ENCODE measurements around the gene MAPK4.

MAPK4 gene

GRCh38 chr18:50665015-50665414, 105.1 kb downstream of the MAPK4 start:
- no peaks in the 10 kb centered on the region for H3K4me1 ChIP-seq (ENCODE audit: insufficient read depth, low read length)
- H3K9ac ChIP-seq (ENCODE audit: low read depth, low read length) = no peak overlapping the region
- 94% methylated on average over 6 of the region's 6 CpGs for WGBS
- H3K27ac ChIP-seq (ENCODE audit: low read depth, low read length) = no peak overlapping the region
- H3K36me3 ChIP-seq (ENCODE audit: insufficient read depth, low read length) = no peaks in the 10 kb centered on the region
- H3K4me3 ChIP-seq (ENCODE audit: low read length) = no peak overlapping the region
- no peaks in the 10 kb centered on the region for H3K27me3 ChIP-seq (ENCODE audit: insufficient read depth, low read length)
- H3K9me3 ChIP-seq (ENCODE audit: insufficient read depth, low read depth, low read length) = peaks cover 5% of the 10 kb centered on the region; the same call in 1 of the 2 replicates

GRCh38 chr18:50665519-50665918, 105.6 kb downstream of the MAPK4 start:
- no peak overlapping the region for H3K9ac ChIP-seq (ENCODE audit: low read depth, low read length)
- no peaks in the 10 kb centered on the region for H3K36me3 ChIP-seq (ENCODE audit: insufficient read depth, low read length)
- no peaks in the 10 kb centered on the region for H3K27me3 ChIP-seq (ENCODE audit: insufficient read depth, low read length)
- H3K4me1 ChIP-seq (ENCODE audit: insufficient read depth, low read length) = no peaks in the 10 kb centered on the region
- no peak overlapping the region for H3K4me3 ChIP-seq (ENCODE audit: low read length)
- H3K9me3 ChIP-seq (ENCODE audit: insufficient read depth, low read depth, low read length) = peaks cover 5% of the 10 kb centered on the region; the same call in 1 of the 2 replicates
- H3K27ac ChIP-seq (ENCODE audit: low read depth, low read length) = no peak overlapping the region

GRCh38 chr18:50666536-50666935, 106.6 kb downstream of the MAPK4 start:
- H3K9me3 ChIP-seq (ENCODE audit: insufficient read depth, low read depth, low read length) = peaks cover 5% of the 10 kb centered on the region; the same call in 1 of the 2 replicates
- H3K4me3 ChIP-seq (ENCODE audit: low read length) = no peak overlapping the region
- no peaks in the 10 kb centered on the region for H3K4me1 ChIP-seq (ENCODE audit: insufficient read depth, low read length)
- H3K27me3 ChIP-seq (ENCODE audit: insufficient read depth, low read length) = no peaks in the 10 kb centered on the region
- H3K9ac ChIP-seq (ENCODE audit: low read depth, low read length) = no peak overlapping the region
- no peak overlapping the region for H3K27ac ChIP-seq (ENCODE audit: low read depth, low read length)
- H3K36me3 ChIP-seq (ENCODE audit: insufficient read depth, low read length) = no peaks in the 10 kb centered on the region
- 96% methylated on average over 4 of the region's 4 CpGs for WGBS

- Histone ChIP-seq H3K9ac (ENCODE audit: low read depth, low read length) (no peak overlapping the region), H3K36me3 (ENCODE audit: insufficient read depth, low read length) (no peaks in the 10 kb centered on the region), H3K9me3 (ENCODE audit: insufficient read depth, low read depth, low read length) (no peaks in the 10 kb centered on the region), H3K4me1 (ENCODE audit: insufficient read depth, low read length) (no peaks in the 10 kb centered on the region), H3K4me3 (ENCODE audit: low read length) (no peak overlapping the region), H3K27ac (ENCODE audit: low read depth, low read length) (no peak overlapping the region), H3K27me3 (ENCODE audit: insufficient read depth, low read length) (no peaks in the 10 kb centered on the region)
- WGBS = 89% methylated on average over 3 of the region's 3 CpGs
These were observed 111.5 kb downstream of the MAPK4 start for GRCh38 chr18:50671376-50671775.

DNA sequence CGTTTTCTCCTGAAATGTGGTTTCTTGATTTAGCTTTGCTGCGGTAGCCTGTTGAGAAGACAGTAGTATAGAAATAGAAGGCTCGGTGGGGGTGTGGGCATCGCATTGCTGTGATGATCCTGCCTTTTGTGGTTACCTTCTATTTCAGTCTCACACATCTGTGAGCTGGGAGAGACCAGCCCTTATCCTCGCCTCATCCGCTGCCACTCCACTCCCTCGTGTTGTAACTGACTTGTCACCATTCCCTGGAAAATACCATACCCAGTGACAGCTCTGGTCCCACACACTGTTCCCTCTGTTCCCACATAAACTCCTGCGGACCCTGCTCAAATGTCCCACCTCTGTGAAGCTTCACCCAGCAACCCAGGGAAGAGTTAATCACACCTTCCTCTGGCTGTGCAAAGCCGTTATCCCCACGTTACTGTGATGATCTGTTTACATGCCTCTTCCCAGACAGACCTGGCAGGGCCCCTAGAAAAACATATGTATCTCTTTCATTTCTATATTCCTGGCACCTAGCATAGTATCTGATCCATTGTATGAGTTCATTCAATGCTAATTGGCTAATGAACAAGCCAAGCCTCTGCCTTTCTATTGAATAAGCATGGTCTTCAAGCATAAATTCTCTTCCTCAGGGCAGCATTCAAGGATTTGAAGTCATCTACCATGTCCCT, 114.6 kb downstream of the MAPK4 start:
- Histone ChIP-seq H3K27ac (ENCODE audit: low read depth, low read length) (no peak overlapping the region), H3K9ac (ENCODE audit: low read depth, low read length) (no peak overlapping the region), H3K9me3 (ENCODE audit: insufficient read depth, low read depth, low read length) (0 out of 2 replicates have a peak, but pooled peaks cover 2% of the 10 kb centered on the region), H3K4me1 (ENCODE audit: insufficient read depth, low read length) (no peaks in the 10 kb centered on the region), H3K36me3 (ENCODE audit: insufficient read depth, low read length) (no peaks in the 10 kb centered on the region), H3K4me3 (ENCODE audit: low read length) (no peak overlapping the region), H3K27me3 (ENCODE audit: insufficient read depth, low read length) (no peaks in the 10 kb centered on the region)
- WGBS = 88% methylated on average over 10 of the region's 10 CpGs

DNA sequence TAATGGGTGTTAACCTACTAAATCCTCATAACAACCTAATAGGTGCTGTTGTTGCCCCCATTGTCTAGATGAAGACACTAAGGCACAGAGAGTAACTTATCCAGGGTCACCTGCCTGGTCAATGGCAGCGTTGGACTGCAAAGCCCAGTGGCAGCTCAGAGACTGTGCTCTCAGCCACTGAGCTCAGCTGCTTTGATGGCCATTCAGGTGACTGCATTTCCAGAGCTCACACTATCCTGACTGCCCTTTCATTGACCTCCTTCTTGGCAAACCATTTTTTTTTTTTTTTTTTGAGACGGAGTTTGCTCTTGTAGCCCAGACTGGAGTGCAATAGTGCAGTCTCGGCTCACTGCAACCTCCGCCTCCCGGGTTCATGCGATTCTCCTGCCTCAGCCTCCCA, 115.2 kb downstream of the MAPK4 start:
- no peak overlapping the region for H3K4me3 ChIP-seq (ENCODE audit: low read length)
- no peaks in the 10 kb centered on the region for H3K27me3 ChIP-seq (ENCODE audit: insufficient read depth, low read length)
- 0 out of 2 replicates have a peak, but pooled peaks cover 2% of the 10 kb centered on the region for H3K9me3 ChIP-seq (ENCODE audit: insufficient read depth, low read depth, low read length)
- 92% methylated on average over 6 of the region's 6 CpGs for WGBS
- H3K36me3 ChIP-seq (ENCODE audit: insufficient read depth, low read length) = no peaks in the 10 kb centered on the region
- no peak overlapping the region for H3K27ac ChIP-seq (ENCODE audit: low read depth, low read length)
- H3K4me1 ChIP-seq (ENCODE audit: insufficient read depth, low read length) = no peaks in the 10 kb centered on the region
- H3K9ac ChIP-seq (ENCODE audit: low read depth, low read length) = no peak overlapping the region

- Histone ChIP-seq H3K9me3 (ENCODE audit: insufficient read depth, low read depth, low read length) (0 out of 2 replicates have a peak, but pooled peaks cover 2% of the 10 kb centered on the region), H3K4me1 (ENCODE audit: insufficient read depth, low read length) (no peaks in the 10 kb centered on the region), H3K27ac (ENCODE audit: low read depth, low read length) (no peak overlapping the region), H3K4me3 (ENCODE audit: low read length) (no peak overlapping the region), H3K36me3 (ENCODE audit: insufficient read depth, low read length) (no peaks in the 10 kb centered on the region), H3K9ac (ENCODE audit: low read depth, low read length) (no peak overlapping the region), H3K27me3 (ENCODE audit: insufficient read depth, low read length) (no peaks in the 10 kb centered on the region)
- 85% methylated on average over 6 of the region's 6 CpGs for WGBS
These were observed 118.8 kb downstream of the MAPK4 start for GRCh38 chr18:50678651-50679050.

DNA sequence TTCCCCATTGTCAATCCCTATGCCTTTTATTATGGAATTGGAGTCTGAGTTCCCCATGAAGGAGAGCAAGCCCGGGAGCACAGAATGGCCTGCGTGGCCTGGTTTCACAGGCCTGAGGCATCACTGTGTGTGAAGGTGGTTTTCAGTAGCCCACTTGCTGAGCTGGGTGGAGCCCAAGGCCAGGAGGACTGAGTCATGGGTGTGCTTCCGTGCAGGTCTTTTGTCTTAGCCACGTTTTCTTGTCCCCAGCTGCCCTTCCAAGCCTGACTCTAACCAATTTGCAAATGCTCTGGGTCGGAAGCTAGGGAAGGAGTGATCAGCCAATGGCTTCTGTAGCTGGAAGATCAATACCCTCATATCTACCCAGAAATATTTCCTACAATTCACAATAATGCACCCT, 119.2 kb downstream of the MAPK4 start:
- Histone ChIP-seq H3K9me3 (ENCODE audit: insufficient read depth, low read depth, low read length) (0 out of 2 replicates have a peak, but pooled peaks cover 2% of the 10 kb centered on the region), H3K27me3 (ENCODE audit: insufficient read depth, low read length) (no peaks in the 10 kb centered on the region), H3K4me3 (ENCODE audit: low read length) (no peak overlapping the region), H3K27ac (ENCODE audit: low read depth, low read length) (no peak overlapping the region), H3K4me1 (ENCODE audit: insufficient read depth, low read length) (no peaks in the 10 kb centered on the region), H3K9ac (ENCODE audit: low read depth, low read length) (no peak overlapping the region), H3K36me3 (ENCODE audit: insufficient read depth, low read length) (no peaks in the 10 kb centered on the region)
- 55% methylated on average over 5 of the region's 5 CpGs for WGBS

DNA sequence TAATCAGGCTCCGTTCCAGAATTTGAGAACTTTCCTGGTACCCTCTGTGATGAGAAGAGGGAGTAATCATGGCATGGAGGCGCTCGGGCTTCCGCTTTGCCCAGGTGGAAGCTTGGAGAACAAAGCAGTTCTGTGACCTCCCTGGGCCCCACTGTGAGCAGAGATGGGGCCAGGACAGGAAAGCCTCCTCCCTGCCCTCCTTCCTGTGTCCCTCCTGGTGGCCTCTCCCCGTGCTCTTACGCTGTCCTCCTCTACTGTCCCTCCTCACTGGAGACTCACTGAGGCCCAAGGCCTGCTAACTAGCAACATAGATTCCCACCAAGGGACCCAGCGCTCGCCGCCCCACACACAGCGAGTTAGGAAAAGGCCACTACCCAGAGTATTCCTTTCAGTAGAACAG, 119.8 kb downstream of the MAPK4 start:
- Histone ChIP-seq H3K27ac (ENCODE audit: low read depth, low read length) (no peak overlapping the region), H3K9me3 (ENCODE audit: insufficient read depth, low read depth, low read length) (0 out of 2 replicates have a peak, but pooled peaks cover 2% of the 10 kb centered on the region), H3K4me1 (ENCODE audit: insufficient read depth, low read length) (no peaks in the 10 kb centered on the region), H3K4me3 (ENCODE audit: low read length) (no peak overlapping the region), H3K36me3 (ENCODE audit: insufficient read depth, low read length) (no peaks in the 10 kb centered on the region), H3K27me3 (ENCODE audit: insufficient read depth, low read length) (no peaks in the 10 kb centered on the region), H3K9ac (ENCODE audit: low read depth, low read length) (no peak overlapping the region)
- WGBS = 95% methylated on average over 10 of the region's 10 CpGs

DNA sequence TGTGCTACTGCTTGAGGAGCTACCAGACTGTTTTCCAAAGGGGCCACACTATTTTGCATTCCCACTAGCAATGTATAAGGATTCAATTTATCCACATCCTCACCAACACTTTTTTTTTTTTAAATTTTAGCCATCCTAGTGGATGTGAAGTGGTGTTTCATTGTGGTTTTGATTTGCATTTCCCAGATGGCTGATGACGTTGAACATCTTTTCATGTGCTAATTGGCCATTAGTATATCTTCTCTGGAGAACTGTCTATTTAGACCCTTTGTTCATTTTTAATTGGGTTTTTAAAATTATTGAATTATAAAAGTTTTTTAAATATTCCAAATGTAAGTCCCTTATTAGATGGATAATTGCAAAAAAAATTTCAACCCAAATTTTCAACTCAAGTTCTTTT, 121.1 kb downstream of the MAPK4 start:
- Histone ChIP-seq H3K9me3 (ENCODE audit: insufficient read depth, low read depth, low read length) (0 out of 2 replicates have a peak, but pooled peaks cover 2% of the 10 kb centered on the region), H3K27me3 (ENCODE audit: insufficient read depth, low read length) (no peaks in the 10 kb centered on the region), H3K36me3 (ENCODE audit: insufficient read depth, low read length) (no peaks in the 10 kb centered on the region), H3K4me3 (ENCODE audit: low read length) (no peak overlapping the region), H3K4me1 (ENCODE audit: insufficient read depth, low read length) (no peaks in the 10 kb centered on the region), H3K27ac (ENCODE audit: low read depth, low read length) (no peak overlapping the region), H3K9ac (ENCODE audit: low read depth, low read length) (no peak overlapping the region)
- WGBS = 67% methylated on average over 1 of the region's 1 CpG

GRCh38 chr18:50682852-50683251, 123.0 kb downstream of the MAPK4 start:
- no peak overlapping the region for H3K27ac ChIP-seq (ENCODE audit: low read depth, low read length)
- H3K36me3 ChIP-seq (ENCODE audit: insufficient read depth, low read length) = no peaks in the 10 kb centered on the region
- H3K9me3 ChIP-seq (ENCODE audit: insufficient read depth, low read depth, low read length) = no peaks in the 10 kb centered on the region
- no peaks in the 10 kb centered on the region for H3K4me1 ChIP-seq (ENCODE audit: insufficient read depth, low read length)
- H3K27me3 ChIP-seq (ENCODE audit: insufficient read depth, low read length) = no peaks in the 10 kb centered on the region
- no peak overlapping the region for H3K4me3 ChIP-seq (ENCODE audit: low read length)
- 89% methylated on average over 1 of the region's 1 CpG for WGBS
- no peak overlapping the region for H3K9ac ChIP-seq (ENCODE audit: low read depth, low read length)

GRCh38 chr18:50686409-50686808, 126.5 kb downstream of the MAPK4 start:
- H3K27me3 ChIP-seq (ENCODE audit: insufficient read depth, low read length) = no peaks in the 10 kb centered on the region
- WGBS = 91% methylated on average over 8 of the region's 8 CpGs
- H3K36me3 ChIP-seq (ENCODE audit: insufficient read depth, low read length) = no peaks in the 10 kb centered on the region
- no peaks in the 10 kb centered on the region for H3K4me1 ChIP-seq (ENCODE audit: insufficient read depth, low read length)
- no peak overlapping the region for H3K9ac ChIP-seq (ENCODE audit: low read depth, low read length)
- no peak overlapping the region for H3K4me3 ChIP-seq (ENCODE audit: low read length)
- H3K9me3 ChIP-seq (ENCODE audit: insufficient read depth, low read depth, low read length) = no peaks in the 10 kb centered on the region
- no peak overlapping the region for H3K27ac ChIP-seq (ENCODE audit: low read depth, low read length)

All from HUES64 (cell line).